ENCODE data around the gene OVCH2. TPM values are rescaled to one million over a fixed set of nuclear protein-coding genes. Genes with fewer than 3 reads are reported as not detected.
"Not testable (repeated sequence)": the region's sequence is repeated elsewhere in the genome, so short reads cannot be mapped to it uniquely, and the experiment has no call there.

Gene OVCH2
- total RNA-seq, 2 experiments from 2014 or later, result not detected

- Mint-ChIP-seq H3K27ac (no peak overlapping the region), H3K4me1 (ENCODE audit: low read depth) (no peaks in the 10 kb centered on the region), H3K4me3 (no peak overlapping the region), H3K9me3 (no peaks in the 10 kb centered on the region), H3K36me3 (ENCODE audit: low read depth) (peaks cover 5% of the 10 kb centered on the region), H3K27me3 (peaks cover 4% of the 10 kb centered on the region)
- ChIA-PET POLR2A (no interaction called here), CTCF (interaction anchor here (0.8 to 2.3 kb wide), 2 partner anchors 17 to 152 kb away, joined by 3 to 10 read pairs; partner anchors contain the start of gene PPFIBP2)
- ATAC-seq (ENCODE audit: poor library complexity) (no peak), DNase-seq (no peak)
- TF ChIP-seq CTCF (IDR thresholded peaks at IDR 0.05), result no peak
- Histone ChIP-seq H3K4me3 (ENCODE audit: low read length) (no peak overlapping the region), H3K9me3 (ENCODE audit: control insufficient read depth in 1 of 2, insufficient read depth in 1 of 2, low read length in 2 of 2) (no peaks in the 10 kb centered on the region), H3K27ac (ENCODE audit: low read depth in 1 of 2, low read length in 2 of 2) (no peak overlapping the region), H3K36me3 (ENCODE audit: insufficient read depth, low read length) (no peaks in the 10 kb centered on the region), H3K27me3 (ENCODE audit: control insufficient read depth in 1 of 2, insufficient read depth in 2 of 2, low read length in 2 of 2) (peaks cover 0 to 3% of the 10 kb centered on the region in 2 experiments), H3K4me1 (ENCODE audit: insufficient read depth, low read length) (no peaks in the 10 kb centered on the region)
- intact Hi-C loops (cut with DNase I, micrococcal nuclease), result loop anchor here (1.0 to 2.0 kb wide), 3 partner anchors 152 to 567 kb away; partner anchors contain the start of gene PPFIBP2 (in 2 of the 2)
These were observed 41.4 kb downstream of the OVCH2 start for GRCh38 chr11:7664867-7665266.

- H3K27ac Mint-ChIP-seq; H3K4me3 ChIP-seq (ENCODE audit: low read length); CTCF ChIA-PET; H3K27me3 ChIP-seq (ENCODE audit: control insufficient read depth in 1 of 2, insufficient read depth in 2 of 2, low read length in 2 of 2); H3K36me3 ChIP-seq (ENCODE audit: insufficient read depth, low read length); H3K9me3 ChIP-seq (ENCODE audit: control insufficient read depth in 1 of 2, insufficient read depth in 1 of 2, low read length in 2 of 2); H3K27me3 Mint-ChIP-seq; DNase-seq; H3K4me1 Mint-ChIP-seq (ENCODE audit: low read depth); H3K4me3 Mint-ChIP-seq; H3K9me3 Mint-ChIP-seq; H3K36me3 Mint-ChIP-seq (ENCODE audit: low read depth); POLR2A ChIA-PET; H3K27ac ChIP-seq (ENCODE audit: low read depth in 1 of 2, low read length in 2 of 2); ATAC-seq (ENCODE audit: poor library complexity); intact Hi-C loops (cut with DNase I, micrococcal nuclease); H3K4me1 ChIP-seq (ENCODE audit: insufficient read depth, low read length): not testable (repeated sequence)
These were observed 42.7 kb downstream of the OVCH2 start for GRCh38 chr11:7663531-7663930.

- H3K4me3 Mint-ChIP-seq, result no peak overlapping the region
- no peak for ATAC-seq (ENCODE audit: poor library complexity)
- DNase-seq, result peak in 3 of 14 experiments; percentile 36 to 52 (median 48)
- Histone ChIP-seq H3K27ac (ENCODE audit: low read depth in 1 of 2, low read length in 2 of 2) (no peak overlapping the region), H3K9me3 (ENCODE audit: control insufficient read depth in 1 of 2, insufficient read depth in 1 of 2, low read length in 2 of 2) (no peaks in the 10 kb centered on the region), H3K4me1 (ENCODE audit: insufficient read depth, low read length) (no peaks in the 10 kb centered on the region), H3K4me3 (ENCODE audit: low read length) (no peak overlapping the region), H3K36me3 (ENCODE audit: insufficient read depth, low read length) (no peaks in the 10 kb centered on the region), H3K27me3 (ENCODE audit: control insufficient read depth in 1 of 2, insufficient read depth in 2 of 2, low read length in 2 of 2) (no peaks in the 10 kb centered on the region)
- CTCF ChIA-PET, result interaction anchor here (1.2 kb wide), 1 partner anchor 144 kb away, joined by 3 read pairs; no protein-coding TSS in a partner anchor
- no peaks in the 10 kb centered on the region for H3K4me1 Mint-ChIP-seq (ENCODE audit: low read depth)
- no peaks in the 10 kb centered on the region for H3K27me3 Mint-ChIP-seq
- H3K9me3 Mint-ChIP-seq, result no peaks in the 10 kb centered on the region
- POLR2A ChIA-PET, result no interaction called here
- H3K27ac Mint-ChIP-seq, result no peak overlapping the region
- H3K36me3 Mint-ChIP-seq (ENCODE audit: low read depth), result peaks cover 49% of the 10 kb centered on the region
- intact Hi-C loops (cut with DNase I, micrococcal nuclease), result no loop called here
- peak; percentile 12 for TF ChIP-seq CTCF (IDR thresholded peaks at IDR 0.05)
These were observed 48.8 kb downstream of the OVCH2 start for GRCh38 chr11:7657306-7658025.
